SU-DHL-6 (cell line): ENCODE data around the gene WWOX.
A peak's percentile ranks its signal among the peaks of the same experiment; 100 is the strongest.
"Not testable (repeated sequence)": the region's sequence is repeated elsewhere in the genome, so short reads cannot be mapped to it uniquely, and the experiment has no call there.

Experiments
- H2AFZ ChIP-seq: fragments of 200-600 bp; sonication (generic); 2 replicates; pipeline ENCODE4 v1.6.1; 2014; ENCODE audit warnings: low read depth, mild to moderate bottlenecking, moderate library complexity, mixed read lengths, antibody characterized with exemption, low read length; ENCODE audit not compliant: severe bottlenecking
- H3F3A ChIP-seq: fragments of 200-600 bp; shearing (Covaris generic); 2 replicates; pipeline ENCODE4 v1.6.0; 2016; ENCODE audit warnings: antibody characterized with exemption, mild to moderate bottlenecking; ENCODE audit not compliant: insufficient read depth
- H3K27ac ChIP-seq: fragments of 200-600 bp; sonication (generic); 2 replicates; pipeline ENCODE4 v1.5.1; 2016; ENCODE audit warnings: low read depth, mild to moderate bottlenecking, low read length, moderate library complexity, mixed read lengths
- H3K27me3 ChIP-seq: fragments of 200-600 bp; sonication (generic), shearing (Covaris generic); 2 replicates; pipeline ENCODE4 v1.6.0; 2014; ENCODE audit warnings: mild to moderate bottlenecking, low read length
- H3K36me3 ChIP-seq: fragments of 200-600 bp; sonication (generic); 2 replicates; pipeline ENCODE4 v1.6.1; 2014; ENCODE audit warnings: mild to moderate bottlenecking, low read length, mixed read lengths
- H3K4me2 ChIP-seq: fragments of 300-600, 200-600 bp; shearing (Covaris generic), sonication (generic); 2 replicates; pipeline ENCODE4 v1.6.0; 2014; ENCODE audit warnings: low read length, low read depth, mild to moderate bottlenecking; ENCODE audit not compliant: poor library complexity, severe bottlenecking
- H3K4me3 ChIP-seq: fragments of 200-600 bp; sonication (generic); 2 replicates; pipeline ENCODE4 v1.5.1; 2014; ENCODE audit warnings: antibody characterized with exemption, low read length, mild to moderate bottlenecking, mixed read lengths; ENCODE audit not compliant: insufficient read depth, poor library complexity, severe bottlenecking
- H3K79me2 ChIP-seq: fragments of 200-600 bp; sonication (generic); 2 replicates; pipeline ENCODE4 v1.6.1; 2014; ENCODE audit warnings: mild to moderate bottlenecking, low read length, moderate library complexity; ENCODE audit not compliant: insufficient read depth
- H3K9ac ChIP-seq: fragments of 200-600 bp; sonication (generic); 2 replicates; pipeline ENCODE4 v1.7.0; 2014; ENCODE audit warnings: mild to moderate bottlenecking, low read length
- H3K9me2 ChIP-seq: fragments of 200-600 bp; sonication (generic); replicated peaks from 2 replicates; pipeline ENCODE4 v1.6.1; 2014; ENCODE audit warnings: low read length; ENCODE audit not compliant: insufficient read depth
- H3K9me3 ChIP-seq: fragments of 200-600 bp; sonication (generic); 2 replicates; pipeline ENCODE4 v1.6.1; 2014; ENCODE audit warnings: low read length, mixed read lengths; ENCODE audit not compliant: insufficient read depth
- H4K20me1 ChIP-seq: fragments of 200-600 bp; sonication (generic); 2 replicates; pipeline ENCODE4 v1.6.1; 2014; ENCODE audit warnings: low read depth, mild to moderate bottlenecking, antibody characterized with exemption, low read length, moderate library complexity, mixed read lengths
- EZH2phosphoT487 ChIP-seq: fragments of 200-600 bp; sonication (generic), shearing (Covaris generic); conservative IDR thresholded peaks from 2 replicates; pipeline ENCODE4 v1.6.1; 2018; ENCODE audit warnings: mild to moderate bottlenecking, antibody characterized with exemption, low read length, moderate library complexity, mixed read lengths
- TF ChIP-seq, protein P1 (sequence below): fragments of 200-600 bp; sonication (generic); IDR thresholded peaks from one replicate; pipeline ENCODE4 v1.5.1; 2017; ENCODE audit warnings: antibody characterized with exemption, mild to moderate bottlenecking, low read length, moderate library complexity; ENCODE audit not compliant: insufficient read depth, poor library complexity, severe bottlenecking

The WWOX gene

DNA sequence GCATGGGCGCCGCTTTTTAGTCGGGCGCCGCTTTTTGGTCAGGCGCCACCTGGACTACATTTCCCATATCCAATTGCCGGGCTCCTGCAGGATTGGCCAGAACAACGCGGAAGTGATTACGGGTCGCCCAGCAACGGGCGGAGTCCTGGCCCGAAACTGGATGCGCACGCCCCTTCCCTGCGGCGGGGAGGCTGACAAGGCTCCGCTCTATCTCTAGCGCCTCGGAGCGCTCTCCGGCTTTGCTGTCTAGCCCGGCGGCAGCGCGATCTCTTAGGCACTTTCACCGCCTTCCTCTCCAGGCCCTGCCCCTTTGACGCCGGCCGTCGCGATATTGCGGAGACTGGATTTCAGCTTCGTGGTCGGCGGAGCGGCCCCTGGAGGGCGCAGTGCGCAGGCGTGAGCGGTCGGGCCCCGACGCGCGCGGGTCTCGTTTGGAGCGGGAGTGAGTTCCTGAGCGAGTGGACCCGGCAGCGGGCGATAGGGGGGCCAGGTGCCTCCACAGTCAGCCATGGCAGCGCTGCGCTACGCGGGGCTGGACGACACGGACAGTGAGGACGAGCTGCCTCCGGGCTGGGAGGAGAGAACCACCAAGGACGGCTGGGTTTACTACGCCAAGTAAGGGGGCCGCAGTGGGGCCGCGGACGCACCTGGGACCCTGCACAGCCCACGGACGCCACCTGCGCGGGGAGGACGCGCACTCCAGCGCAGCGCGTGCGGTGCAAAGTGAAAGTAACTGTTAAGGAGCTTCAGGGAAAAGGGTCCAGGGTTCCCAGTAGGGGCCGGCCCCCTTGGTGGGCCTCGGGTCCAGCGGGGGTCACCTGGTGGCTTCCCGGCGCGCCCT lies at the start of gene WWOX:
Gene WWOX, plus strand, starts transcription at position 384 of the 841 bp plus-strand sequence.
- Histone ChIP-seq H3K9me2 (no peaks in the 10 kb centered on the region), H3K36me3 (no peaks in the 10 kb centered on the region), H3K4me2 (peak within 1 kb of the TSS; percentile 96), H3K4me3 (peak within 1 kb of the TSS; percentile 88), H2AFZ (peak within 1 kb of the TSS; percentile 99), H3K27ac (peak within 1 kb of the TSS; percentile 79), H3K9ac (peak within 1 kb of the TSS; percentile 82), H3K79me2 (peaks cover 42% of the 10 kb centered on the region), H3F3A (0 out of 2 replicates have a peak, but pooled peaks cover 4% of the 10 kb centered on the region), H3K27me3 (no peaks in the 10 kb centered on the region), H4K20me1 (no peaks in the 10 kb centered on the region), H3K9me3 (no peaks in the 10 kb centered on the region)
- TF ChIP-seq EZH2phosphoT487: no peak
- TF ChIP-seq, protein P1, sequence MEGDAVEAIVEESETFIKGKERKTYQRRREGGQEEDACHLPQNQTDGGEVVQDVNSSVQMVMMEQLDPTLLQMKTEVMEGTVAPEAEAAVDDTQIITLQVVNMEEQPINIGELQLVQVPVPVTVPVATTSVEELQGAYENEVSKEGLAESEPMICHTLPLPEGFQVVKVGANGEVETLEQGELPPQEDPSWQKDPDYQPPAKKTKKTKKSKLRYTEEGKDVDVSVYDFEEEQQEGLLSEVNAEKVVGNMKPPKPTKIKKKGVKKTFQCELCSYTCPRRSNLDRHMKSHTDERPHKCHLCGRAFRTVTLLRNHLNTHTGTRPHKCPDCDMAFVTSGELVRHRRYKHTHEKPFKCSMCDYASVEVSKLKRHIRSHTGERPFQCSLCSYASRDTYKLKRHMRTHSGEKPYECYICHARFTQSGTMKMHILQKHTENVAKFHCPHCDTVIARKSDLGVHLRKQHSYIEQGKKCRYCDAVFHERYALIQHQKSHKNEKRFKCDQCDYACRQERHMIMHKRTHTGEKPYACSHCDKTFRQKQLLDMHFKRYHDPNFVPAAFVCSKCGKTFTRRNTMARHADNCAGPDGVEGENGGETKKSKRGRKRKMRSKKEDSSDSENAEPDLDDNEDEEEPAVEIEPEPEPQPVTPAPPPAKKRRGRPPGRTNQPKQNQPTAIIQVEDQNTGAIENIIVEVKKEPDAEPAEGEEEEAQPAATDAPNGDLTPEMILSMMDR: no peak

- H3K9me2 ChIP-seq: no peaks in the 10 kb centered on the region
- no peaks in the 10 kb centered on the region for H3F3A ChIP-seq
- no peaks in the 10 kb centered on the region for H3K36me3 ChIP-seq
- H4K20me1 ChIP-seq: no peaks in the 10 kb centered on the region
- no peak overlapping the region for H2AFZ ChIP-seq
- H3K79me2 ChIP-seq: no peaks in the 10 kb centered on the region
- no peaks in the 10 kb centered on the region for H3K27me3 ChIP-seq
- H3K4me3 ChIP-seq: no peak overlapping the region
- TF ChIP-seq, protein P1: no peak
- TF ChIP-seq EZH2phosphoT487: no peak
- no peaks in the 10 kb centered on the region for H3K9me3 ChIP-seq
- H3K9ac ChIP-seq: no peak overlapping the region
- no peak overlapping the region for H3K4me2 ChIP-seq
- no peak overlapping the region for H3K27ac ChIP-seq
These were observed 48.6 kb upstream of the WWOX start for GRCh38 chr16:78050734-78051400.

GRCh38 chr16:78057803-78058564 lies 41.5 kb upstream of the WWOX start:
- Histone ChIP-seq H3K36me3 (no peaks in the 10 kb centered on the region), H3K27me3 (no peaks in the 10 kb centered on the region), H3K9me3 (no peaks in the 10 kb centered on the region), H3K9me2 (no peaks in the 10 kb centered on the region), H3K4me2 (no peak overlapping the region), H3K9ac (no peak overlapping the region), H3K79me2 (no peaks in the 10 kb centered on the region), H3K27ac (no peak overlapping the region), H2AFZ (no peak overlapping the region), H3K4me3 (no peak overlapping the region), H3F3A (no peaks in the 10 kb centered on the region), H4K20me1 (no peaks in the 10 kb centered on the region)
- TF ChIP-seq, protein P1: no peak
- TF ChIP-seq EZH2phosphoT487: no peak

DNA sequence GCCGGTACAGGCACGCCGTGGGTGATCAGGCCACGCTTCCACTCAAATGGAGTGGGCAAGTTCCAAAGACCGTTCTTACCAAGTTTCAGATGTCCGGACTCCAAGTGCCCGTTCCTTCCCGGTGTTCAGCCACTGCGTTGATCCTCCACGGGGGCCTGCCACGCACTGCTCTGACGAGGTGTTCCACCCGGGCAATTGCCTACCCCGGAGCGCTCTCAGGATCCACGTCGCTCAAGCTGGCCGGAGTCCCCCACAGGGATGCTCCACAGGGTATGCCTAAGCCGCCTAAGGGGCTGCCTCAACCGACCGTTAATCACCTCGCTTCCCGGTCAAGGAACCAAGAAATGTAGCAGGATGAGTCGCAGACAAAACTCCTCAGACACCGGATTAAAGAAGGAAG lies 39.6 kb upstream of the WWOX start:
- H3K36me3 ChIP-seq, H4K20me1 ChIP-seq, H3K9me2 ChIP-seq, H3K79me2 ChIP-seq, H3K4me2 ChIP-seq, H3K9me3 ChIP-seq, H2AFZ ChIP-seq, H3K4me3 ChIP-seq, H3F3A ChIP-seq, H3K27me3 ChIP-seq, H3K27ac ChIP-seq, H3K9ac ChIP-seq: not testable (repeated sequence)
